GM18519 (cell line): ENCODE data around the gene SORCS1.

ENCODE experiments used
- ATAC-seq: cut with Tn5 transposase; IDR thresholded peaks from one replicate; pipeline ENCODE4 v1.9.1; 2021; ENCODE audit warnings: mild to moderate bottlenecking, moderate library complexity; ENCODE audit not compliant: unreplicated experiment, low FRiP score

SORCS1 gene

DNA sequence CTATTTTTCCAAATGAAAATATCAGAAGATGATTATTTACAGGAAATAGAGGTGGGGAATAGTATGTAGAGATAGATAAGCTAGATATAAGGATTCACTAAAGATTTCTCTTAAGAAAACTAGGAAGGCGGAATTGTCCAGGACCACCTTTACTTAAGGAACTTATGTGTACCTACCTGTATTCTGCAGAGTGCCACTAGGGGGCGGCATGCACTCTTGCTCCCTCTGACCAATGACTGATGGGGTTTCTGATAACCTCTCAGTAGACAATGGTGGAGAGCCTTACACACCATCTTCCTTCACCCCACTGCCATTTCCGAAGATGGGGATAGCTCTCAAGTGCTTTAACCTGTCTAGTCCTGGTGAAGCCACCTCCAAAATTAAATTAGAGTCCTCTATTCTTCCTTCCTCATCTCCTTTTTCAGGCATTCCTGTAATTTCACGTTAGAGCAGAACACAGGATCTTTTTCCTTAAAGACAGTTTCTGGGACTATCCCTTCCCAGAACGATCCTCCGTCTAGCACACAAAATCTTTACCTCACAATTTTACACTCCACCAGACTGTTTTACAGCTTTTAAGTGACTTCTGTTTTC, 453.1 kb downstream of the SORCS1 start:
- ATAC-seq: peak; percentile 91

DNA sequence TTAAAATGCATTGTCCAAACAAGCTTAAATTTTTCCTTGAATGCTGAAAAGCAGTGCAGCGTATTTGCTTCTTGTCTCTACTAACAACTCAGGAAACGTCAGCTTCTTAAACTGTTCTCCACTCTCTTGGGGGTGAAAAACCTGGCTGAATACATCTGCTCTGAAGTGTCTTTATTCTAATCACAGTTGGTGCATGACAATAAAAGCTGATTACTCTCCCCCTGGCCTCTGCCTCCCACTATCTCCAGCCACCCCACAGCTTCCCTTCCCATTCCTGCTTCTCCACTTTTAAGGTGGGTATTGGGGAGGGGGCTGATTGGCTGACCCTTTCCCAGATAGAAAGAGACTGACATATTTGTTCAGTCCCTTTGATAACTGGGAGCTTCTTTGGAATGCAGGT, 456.0 kb downstream of the SORCS1 start:
- ATAC-seq: no peak

DNA sequence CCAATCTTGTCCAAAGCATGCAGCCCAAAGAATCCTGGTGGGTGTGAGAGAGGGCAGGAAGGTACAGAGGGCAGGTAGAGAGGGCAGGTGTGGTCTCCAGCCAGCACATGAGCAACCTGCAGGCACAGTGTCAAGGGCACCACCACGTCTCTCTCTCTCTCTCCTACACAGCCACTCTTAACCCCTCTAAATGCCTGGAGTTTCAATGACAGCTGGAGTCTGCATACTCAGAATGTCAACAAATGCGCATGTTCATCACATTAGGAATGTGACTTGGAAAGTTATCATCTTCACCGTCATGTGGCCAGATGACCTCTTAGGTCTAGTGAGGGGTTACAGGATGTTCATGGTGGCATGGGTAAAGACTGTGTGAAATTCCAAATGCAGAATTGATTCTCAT, 456.8 kb downstream of the SORCS1 start:
- no peak for ATAC-seq

DNA sequence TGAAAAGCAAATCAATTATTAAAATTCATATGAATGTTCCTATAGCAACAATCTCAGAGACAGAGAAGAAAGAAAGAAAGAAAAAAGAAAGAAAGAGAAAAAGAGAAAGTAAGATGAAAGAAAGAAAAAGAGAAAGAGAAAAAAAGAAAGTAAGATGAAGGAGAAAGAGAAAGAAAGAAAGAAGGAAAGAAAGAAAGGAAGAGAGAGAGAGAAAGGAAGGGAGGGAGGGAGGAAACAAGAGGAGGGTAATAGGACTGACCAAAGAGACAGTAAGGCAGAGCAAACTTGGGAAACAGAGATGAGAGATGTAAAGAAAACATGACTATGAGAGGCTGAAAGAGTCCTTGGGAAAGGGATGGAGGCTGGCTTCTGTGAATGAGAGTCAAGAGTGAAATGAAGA, 458.4 kb downstream of the SORCS1 start:
- no peak for ATAC-seq

DNA sequence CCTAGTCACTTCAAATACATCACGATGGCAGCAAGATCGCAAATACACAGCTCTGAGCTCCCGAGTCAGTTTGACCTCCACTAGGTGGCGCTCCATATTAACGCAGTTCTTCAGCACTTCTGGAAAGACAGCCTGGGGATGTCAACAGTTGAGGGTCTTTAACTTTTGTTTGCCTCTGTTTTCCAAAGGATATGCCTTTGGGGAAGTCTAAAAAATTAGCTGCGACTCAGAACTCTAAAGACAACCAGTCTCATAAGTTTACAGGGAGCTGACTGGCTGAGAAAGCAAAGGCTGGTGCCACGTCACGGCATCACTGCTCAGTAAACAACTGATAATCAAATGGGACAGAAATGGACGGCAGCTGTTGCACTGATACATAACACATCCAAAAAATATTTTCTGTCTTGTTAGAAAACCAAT, 458.8 kb downstream of the SORCS1 start:
- peak; percentile 78 for ATAC-seq

DNA sequence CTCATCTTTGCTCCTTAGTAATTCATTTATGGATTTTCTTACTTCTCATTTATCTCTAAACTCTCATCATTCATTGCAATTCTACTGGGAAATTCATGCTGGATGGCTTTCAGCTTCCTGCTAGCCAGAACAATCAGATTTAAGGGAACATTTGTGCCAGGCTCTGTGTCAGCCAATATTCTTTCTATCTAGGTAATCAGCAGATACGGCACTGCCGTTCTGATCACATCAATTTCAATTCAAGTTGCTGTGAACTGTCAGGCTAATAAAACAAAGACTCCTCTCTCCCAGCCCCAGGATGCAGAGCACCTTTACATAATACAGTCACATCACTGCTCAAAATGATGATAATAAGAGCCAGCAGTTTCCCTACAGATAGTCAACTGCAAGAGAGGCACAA, 468.3 kb downstream of the SORCS1 start:
- no peak for ATAC-seq

DNA sequence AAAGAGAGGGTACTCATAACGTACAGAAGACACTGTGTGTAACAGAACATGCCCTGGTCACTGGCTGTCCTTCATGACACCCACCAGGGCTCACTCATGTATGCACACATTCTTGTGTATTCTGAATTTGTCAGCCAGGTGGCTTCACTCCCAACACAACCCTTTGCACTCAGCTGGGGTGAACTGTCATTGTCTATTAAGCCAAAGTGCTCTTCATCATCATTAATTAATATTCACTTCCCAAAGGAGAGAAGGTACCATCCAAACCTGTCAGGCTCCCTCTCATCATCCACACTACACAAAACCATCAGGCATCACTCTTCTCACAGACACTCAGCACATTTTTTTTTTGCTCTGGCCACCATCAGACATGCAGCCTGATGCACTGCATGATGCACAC, 469.8 kb downstream of the SORCS1 start:
- no peak for ATAC-seq

DNA sequence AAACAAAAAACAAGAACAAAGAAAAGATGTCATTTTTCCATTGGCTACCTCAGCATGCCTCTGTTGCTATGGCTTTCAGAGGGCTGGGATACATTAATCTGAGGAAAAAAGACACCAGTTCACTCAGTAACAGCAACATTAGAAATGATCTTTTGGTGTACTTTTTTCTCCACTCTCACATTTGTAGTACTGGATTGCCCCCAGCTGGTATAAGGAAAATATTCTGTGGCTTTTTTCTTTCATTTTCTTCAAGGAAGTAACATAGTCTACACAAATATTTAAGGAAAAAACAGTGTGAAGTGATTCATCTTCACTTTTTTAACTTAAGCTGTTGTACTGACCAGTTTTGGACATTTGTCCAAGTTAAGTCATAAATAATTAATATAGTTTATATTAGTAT, 482.3 kb downstream of the SORCS1 start:
- no peak for ATAC-seq

DNA sequence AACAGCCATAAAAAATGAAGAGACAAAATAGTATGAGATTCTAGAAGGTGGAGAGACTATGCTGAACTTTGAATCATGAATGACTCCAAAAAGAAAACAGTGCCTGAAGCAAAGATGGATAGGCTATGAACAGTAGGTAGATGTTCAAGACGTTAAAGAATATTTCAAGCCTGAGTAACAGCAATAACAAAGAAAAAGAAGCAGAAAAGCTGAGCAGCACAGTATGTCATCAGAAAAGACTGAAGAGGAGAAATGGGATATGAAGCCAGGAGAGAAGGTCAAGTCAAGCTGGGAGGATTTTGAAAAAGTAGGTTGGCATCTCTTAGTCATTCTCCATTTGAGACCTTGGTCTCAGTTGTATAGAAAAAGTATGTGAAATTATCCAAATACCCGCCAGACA, 484.4 kb downstream of the SORCS1 start:
- no peak for ATAC-seq

DNA sequence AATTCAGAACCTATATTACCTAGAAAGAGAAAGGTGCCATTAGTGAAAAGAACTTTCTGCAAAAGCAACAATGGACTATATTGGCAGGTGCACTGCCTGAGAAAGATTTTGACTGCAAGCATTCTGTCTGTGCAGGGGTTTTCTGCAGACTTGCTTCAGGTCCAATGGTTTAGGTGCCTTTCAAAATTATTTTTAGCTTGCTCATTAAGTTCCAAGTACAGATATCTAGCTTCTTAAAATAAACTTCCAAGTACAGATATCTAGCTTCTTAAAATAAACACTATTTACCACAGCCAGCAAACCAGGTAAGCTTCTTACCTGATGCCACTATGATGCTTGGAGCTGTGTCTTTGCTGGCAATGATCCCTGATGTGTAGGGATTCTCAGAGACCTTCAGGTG, 485.2 kb downstream of the SORCS1 start:
- no peak for ATAC-seq

DNA sequence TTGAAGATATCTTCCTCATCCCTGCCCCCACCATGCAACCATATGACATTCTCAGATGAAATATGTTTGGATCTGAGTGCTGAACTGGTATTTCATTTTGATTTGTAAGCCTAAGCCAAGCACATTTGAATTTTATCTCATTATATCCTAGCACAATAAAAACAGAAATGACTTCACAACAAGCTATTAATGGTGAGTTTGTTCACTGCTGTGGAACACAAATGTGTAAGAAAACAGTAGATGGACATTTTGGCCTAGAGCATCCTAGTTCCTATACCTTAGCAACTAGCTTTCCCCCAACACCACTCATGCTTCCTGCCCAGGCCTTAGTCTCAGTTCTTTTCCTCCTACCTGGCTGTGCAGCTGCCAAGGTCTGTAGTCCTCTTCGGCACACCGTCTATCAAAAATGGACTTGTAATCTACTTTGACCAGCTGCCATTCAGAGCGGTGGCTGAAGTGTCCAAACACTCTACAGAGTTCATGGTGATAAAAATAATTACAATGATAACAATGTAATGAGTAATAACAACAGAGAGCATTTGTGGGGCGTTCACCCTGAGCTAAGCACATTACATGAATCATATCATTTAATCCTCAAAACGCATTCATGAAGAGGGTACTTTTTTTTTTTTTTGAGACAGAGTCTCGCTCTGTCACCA, 491.9 kb downstream of the SORCS1 start:
- no peak for ATAC-seq

DNA sequence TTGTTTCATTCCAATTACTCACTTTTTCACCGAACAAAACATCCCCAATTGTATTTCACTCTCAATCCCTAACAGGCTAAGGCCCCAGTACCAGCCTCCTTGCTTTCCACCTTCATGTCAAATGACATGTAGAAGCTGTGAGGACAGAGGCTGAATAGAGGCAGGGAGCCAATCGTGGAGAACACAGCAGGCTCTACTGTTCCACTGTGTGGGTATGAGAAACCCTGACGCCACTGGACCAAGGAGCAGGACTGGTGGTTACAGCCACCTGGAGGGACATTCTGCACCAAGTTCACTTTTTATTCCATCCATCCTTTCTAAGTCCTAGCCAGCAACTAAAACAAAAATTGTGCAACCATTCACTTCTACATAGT, 502.8 kb downstream of the SORCS1 start:
- no peak for ATAC-seq

DNA sequence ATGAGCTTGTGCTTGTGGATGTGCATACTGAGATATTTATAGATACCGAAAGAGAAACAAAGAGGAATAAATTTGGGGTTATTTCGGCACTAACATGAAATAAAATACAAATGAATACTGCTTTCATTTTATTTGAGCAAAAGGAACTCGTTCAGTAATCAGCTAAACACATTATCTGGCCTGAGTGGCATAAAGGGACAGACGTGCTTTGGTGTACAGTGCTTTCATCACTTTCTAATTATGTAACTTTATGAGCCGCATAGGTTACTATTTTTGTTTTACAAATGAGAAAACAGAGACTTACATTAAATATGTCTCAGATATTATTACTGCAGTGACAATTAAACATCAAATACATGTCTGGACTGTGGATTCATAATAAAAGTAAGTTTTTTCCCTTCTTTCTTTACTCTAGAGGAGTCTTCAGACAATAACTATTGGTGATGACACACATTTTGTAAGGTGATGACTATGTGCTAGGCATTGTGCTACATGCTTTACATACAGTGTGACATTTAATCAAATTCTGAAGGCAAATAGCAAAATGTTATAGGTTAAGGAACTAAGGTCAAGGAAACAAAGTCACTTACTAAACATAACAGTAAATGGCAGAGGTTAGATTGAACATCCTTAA, 503.3 kb downstream of the SORCS1 start:
- no peak for ATAC-seq

DNA sequence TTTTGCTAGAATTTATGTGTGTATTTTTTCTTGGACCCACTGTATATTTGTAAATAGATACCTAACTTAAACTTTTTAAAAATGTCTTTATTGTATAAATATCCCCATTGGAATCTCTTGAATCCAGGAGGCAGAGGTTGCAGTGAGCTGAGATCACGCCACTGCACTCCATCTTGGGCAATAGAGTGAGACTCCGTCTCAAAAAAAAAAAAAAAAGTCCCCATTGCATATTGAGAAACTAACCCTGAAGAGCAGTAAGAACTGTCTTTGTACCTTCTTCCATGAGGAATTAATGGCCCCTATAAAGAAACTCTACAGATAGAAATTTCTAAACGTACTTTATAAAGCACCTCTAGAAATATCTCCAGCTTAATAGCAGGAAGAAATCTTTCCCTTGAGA, 504.0 kb downstream of the SORCS1 start:
- no peak for ATAC-seq

DNA sequence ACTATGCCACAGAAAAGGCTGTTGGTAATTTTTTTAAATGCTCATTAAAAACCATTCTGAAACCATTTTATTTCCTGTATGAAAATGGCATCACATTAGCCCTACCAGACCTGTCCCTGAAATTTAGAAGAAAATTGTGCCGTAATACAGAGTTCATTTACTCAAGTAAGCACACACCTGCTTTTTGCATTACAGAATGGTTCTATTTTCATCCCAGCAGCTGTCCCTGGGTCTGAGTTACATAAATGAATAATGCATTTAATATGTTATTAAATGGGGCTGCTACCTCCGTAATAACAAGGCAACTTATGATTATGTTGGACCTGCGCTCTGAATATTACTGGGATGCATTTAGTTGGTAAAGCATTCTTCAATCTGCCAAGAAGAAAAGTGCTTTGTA, 508.9 kb downstream of the SORCS1 start:
- no peak for ATAC-seq

DNA sequence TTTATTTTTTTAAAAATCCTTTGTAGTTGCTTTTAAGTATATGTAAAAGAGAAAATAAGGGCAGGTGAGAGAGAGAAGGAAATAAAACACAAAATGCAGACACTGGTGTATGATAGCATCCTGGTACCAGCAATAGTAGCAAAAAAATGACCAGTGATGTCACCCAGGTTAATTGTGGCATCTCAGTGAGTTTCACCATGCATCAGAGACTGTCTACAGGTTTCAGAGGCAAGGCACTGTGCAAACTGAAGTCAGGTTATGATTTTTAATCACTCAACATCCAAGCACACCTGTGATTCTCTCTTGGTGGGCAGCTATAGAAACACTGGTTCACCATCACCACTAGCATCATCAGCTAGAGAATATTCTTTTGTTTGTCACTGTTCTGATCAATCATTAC, 509.3 kb downstream of the SORCS1 start:
- ATAC-seq: no peak

DNA sequence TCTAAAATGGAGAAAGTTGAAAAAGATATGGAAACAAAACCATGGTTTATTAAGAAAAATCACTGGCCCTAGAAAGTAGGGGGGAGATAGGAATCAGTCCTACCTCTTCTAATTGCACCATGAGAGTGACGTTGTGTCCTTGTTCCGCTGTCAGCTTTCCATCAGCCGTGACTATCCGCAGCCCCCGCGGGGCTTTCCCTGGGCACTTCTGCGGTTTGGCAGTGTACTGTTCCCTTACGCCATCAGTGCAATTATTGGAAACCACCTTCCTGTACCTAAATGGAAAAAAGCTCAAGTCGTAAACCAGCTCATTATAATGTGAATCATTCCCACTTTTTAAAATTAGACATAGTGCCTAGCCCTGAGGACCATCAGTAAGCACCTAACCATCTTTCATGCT, 512.2 kb downstream of the SORCS1 start:
- ATAC-seq: no peak

DNA sequence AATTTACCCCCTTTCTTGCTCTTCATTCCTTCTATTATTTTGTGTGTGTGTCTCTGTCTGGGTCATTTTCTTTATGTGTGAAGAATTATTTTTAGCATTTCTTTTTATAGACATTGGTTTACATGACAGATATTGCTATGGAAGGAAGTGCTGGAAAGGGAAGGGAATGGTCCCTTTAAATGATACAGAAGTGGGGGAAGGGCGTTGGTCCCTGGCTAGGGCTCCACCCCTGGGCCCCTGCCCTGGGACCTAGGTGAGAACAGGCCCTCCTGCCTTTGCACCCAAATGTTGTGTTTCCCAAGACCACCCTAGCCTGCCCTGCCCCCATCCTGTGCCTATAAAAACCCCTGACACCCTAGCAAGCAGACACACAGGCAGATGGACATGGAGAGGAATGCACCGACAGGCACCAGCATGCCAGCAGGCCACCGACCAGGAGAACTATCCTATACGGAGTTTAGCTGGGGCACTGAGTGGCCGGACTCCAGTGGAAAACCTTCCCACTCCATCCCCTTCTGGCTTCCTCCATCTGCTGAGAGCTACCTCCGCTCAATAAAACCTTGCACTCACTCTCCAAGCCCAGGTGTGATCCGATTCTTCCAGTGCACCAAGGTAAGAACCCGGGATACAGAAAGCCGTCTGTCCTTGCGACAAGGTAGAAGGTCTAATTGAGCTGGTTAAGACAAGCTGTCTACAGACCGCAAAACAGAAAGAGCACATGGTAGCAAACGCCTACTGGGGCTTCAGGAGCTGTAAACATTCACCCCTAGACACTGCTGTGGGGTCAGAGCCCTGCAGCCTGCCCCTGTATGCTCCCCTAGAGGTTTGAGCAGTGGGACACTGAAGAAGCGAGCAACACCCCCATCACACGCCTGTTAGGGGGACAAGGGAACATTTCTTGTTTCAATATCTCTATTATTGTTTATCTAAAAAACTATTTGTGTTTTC, 515.7 kb downstream of the SORCS1 start:
- no peak for ATAC-seq

DNA sequence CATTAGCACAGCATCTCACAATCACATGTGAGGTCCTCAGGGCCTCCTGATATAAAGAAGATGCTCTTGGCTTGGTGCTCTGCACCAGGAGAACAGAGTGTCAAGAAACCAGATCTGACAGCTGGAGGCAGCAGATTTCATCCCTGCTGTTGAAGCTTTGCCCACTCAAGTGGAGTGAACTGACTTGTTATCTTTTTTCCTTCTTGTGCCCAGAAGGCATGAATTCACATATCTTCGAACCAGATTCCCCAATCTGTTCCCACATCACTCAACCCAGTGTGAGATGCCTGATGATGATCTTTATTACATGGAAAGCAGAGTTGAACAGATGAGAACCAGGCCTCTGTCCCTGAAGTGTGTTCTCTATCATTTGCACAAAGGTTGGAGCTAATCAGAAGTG, 521.0 kb downstream of the SORCS1 start:
- no peak for ATAC-seq

DNA sequence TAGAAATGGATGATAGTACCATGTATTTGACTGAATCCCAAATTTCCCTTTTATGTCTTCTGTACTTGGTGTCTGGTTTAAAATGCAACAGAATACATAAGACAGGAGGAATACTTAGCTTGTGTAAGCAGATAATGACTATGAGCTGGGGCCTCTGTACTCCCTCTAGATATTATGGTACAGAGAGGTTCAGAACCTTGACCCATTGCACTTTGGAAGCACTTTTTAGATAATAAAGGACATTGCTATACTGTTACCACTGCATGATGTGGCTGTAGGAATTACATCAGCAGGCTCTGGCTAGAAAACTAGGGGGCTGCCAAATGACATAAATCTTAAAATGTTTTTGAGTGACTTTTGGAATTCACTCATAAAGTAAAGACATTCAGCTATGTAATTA, 526.6 kb downstream of the SORCS1 start:
- no peak for ATAC-seq
